ENCODE measurements around the gene CAB39L.
A peak's percentile ranks its signal among the peaks of the same experiment; 100 is the strongest.

The CAB39L gene

DNA sequence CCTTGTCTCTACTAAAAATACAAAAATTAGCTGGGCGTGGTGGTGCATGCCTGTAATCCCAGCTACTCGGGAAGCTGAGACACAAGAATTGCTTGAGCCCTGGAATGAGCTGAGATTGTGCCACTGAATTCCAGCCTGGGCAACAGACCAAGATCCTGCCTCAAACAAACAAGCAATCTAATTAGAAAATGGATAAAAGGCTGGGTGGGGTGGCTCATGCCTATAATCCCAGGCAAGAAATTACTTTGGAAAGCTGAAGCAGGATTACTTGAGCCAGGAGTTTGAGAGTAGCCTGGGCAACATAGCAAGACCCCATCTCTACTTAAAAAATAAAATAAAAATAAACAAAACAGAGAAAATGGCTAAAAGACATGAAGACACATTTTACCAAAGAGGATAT is 77.0 kb downstream of the CAB39L start:
- H3K27me3 ChIP-seq (ENCODE audit: control insufficient read depth, insufficient read depth, low read length), result no peaks in the 10 kb centered on the region

DNA sequence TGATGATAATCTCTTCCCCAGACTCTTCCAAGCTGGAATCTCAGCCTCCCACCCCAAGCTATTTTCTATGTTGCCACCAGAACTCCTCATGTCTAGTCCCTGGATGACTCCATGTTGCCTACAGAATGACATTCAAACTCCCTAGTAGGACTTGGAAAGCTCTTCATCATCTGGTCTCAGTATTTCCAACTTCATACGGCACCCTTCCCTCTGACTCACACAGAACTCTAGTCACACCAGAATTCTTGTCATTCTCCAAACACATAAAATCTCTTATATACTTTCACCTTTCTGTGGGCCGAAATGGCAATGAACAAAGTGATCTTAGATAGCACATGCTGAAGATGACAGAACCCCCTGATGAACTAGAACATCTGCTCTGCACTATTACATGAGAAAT is 86.2 kb downstream of the CAB39L start:
- H3K4me2 ChIP-seq (ENCODE audit: low read length), result peak overlapping the region; percentile 1
- no peaks in the 10 kb centered on the region for H3K36me3 ChIP-seq (ENCODE audit: insufficient read depth, low read length)
- no peak overlapping the region for H3K4me3 ChIP-seq (ENCODE audit: low read length)
- H3K27me3 ChIP-seq (ENCODE audit: control insufficient read depth, insufficient read depth, low read length), result no peaks in the 10 kb centered on the region
- peak overlapping the region; percentile 74 for H3K9ac ChIP-seq (ENCODE audit: low read depth, low read length)
- peaks cover 23% of the 10 kb centered on the region for H3K4me1 ChIP-seq (ENCODE audit: control insufficient read depth, insufficient read depth, low read length)
- no peaks in the 10 kb centered on the region for H3K9me3 ChIP-seq (replicated peaks; ENCODE audit: low read length)

More for the DNA sequence above, 77.0 kb downstream of the CAB39L start:
- Histone ChIP-seq H3K4me1 (ENCODE audit: control insufficient read depth, insufficient read depth, low read length) (no peaks in the 10 kb centered on the region), H3K4me2 (ENCODE audit: low read length) (no peak overlapping the region), H3K9me3 (replicated peaks; ENCODE audit: low read length) (no peaks in the 10 kb centered on the region), H3K9ac (ENCODE audit: low read depth, low read length) (no peak overlapping the region), H3K4me3 (ENCODE audit: low read length) (no peak overlapping the region), H3K36me3 (ENCODE audit: insufficient read depth, low read length) (no peaks in the 10 kb centered on the region)

DNA sequence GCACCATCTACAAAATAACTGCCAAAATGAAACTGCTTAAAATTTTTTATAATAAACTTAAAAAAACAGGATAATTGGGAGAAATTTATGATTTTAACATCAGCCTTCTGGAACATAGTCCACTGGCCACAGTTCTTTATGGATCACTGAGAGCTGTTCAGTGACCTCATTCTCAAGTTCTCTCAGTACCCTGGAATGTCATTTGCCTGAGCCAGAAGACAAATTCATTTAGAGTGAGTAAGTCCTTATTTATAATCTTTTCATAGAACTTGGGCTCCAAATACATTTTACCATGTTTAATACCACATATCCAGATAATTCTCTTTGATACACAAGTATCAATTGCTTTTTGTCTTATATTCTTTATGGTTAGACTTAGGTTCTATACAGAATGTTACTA is 87.6 kb downstream of the CAB39L start:
- H3K4me2 ChIP-seq (ENCODE audit: low read length), result peak overlapping the region; percentile 37
- no peaks in the 10 kb centered on the region for H3K27me3 ChIP-seq (ENCODE audit: control insufficient read depth, insufficient read depth, low read length)
- peak overlapping the region; percentile 14 for H3K4me3 ChIP-seq (ENCODE audit: low read length)
- H3K36me3 ChIP-seq (ENCODE audit: insufficient read depth, low read length), result no peaks in the 10 kb centered on the region
- peak overlapping the region; percentile 74 for H3K9ac ChIP-seq (ENCODE audit: low read depth, low read length)
- H3K4me1 ChIP-seq (ENCODE audit: control insufficient read depth, insufficient read depth, low read length), result peaks cover 23% of the 10 kb centered on the region
- no peaks in the 10 kb centered on the region for H3K9me3 ChIP-seq (replicated peaks; ENCODE audit: low read length)

DNA sequence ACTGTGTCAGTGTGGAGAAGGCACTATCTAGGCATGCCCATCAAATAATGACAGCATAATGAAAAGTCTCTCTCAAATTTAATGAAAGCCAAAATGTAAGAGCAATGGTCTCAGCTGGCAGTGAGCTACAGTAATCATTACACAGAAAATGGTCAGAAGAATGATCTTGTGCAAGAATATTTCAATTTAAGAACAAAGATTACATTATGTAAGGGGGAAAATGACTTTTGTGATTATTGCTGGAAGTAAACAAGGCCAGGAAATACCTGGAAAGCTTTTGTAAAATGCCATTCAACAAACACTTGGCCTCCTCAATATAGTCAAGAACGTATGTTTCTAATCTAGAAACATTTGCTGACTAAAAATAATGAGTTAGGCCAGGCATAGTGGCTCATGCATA is 89.1 kb downstream of the CAB39L start:
- Histone ChIP-seq H3K36me3 (ENCODE audit: insufficient read depth, low read length) (no peaks in the 10 kb centered on the region), H3K9me3 (replicated peaks; ENCODE audit: low read length) (no peaks in the 10 kb centered on the region), H3K4me1 (ENCODE audit: control insufficient read depth, insufficient read depth, low read length) (peaks cover 23% of the 10 kb centered on the region), H3K9ac (ENCODE audit: low read depth, low read length) (no peak overlapping the region), H3K27me3 (ENCODE audit: control insufficient read depth, insufficient read depth, low read length) (no peaks in the 10 kb centered on the region), H3K4me3 (ENCODE audit: low read length) (no peak overlapping the region), H3K4me2 (ENCODE audit: low read length) (no peak overlapping the region)

DNA sequence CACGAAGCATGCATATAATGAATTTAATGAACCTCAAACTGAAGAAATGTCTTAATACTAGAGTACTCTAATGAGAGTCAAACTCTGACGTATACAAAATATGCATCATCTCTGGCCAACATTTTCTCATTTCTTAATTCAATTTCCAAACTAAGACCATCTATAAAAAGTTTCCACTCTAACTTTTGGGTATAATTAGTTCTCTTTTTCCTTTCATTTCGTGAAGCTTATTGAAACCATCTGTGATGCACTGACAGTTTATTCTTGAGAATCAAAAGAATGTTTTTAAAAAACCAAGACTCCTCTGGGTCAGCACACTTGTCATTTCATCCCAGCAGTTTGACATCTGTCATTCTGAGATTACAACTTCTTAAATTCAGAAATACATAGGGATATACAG is 90.0 kb downstream of the CAB39L start:
- Histone ChIP-seq H3K9ac (ENCODE audit: low read depth, low read length) (no peak overlapping the region), H3K9me3 (replicated peaks; ENCODE audit: low read length) (no peaks in the 10 kb centered on the region), H3K4me1 (ENCODE audit: control insufficient read depth, insufficient read depth, low read length) (peaks cover 23% of the 10 kb centered on the region), H3K36me3 (ENCODE audit: insufficient read depth, low read length) (no peaks in the 10 kb centered on the region), H3K4me2 (ENCODE audit: low read length) (no peak overlapping the region), H3K4me3 (ENCODE audit: low read length) (no peak overlapping the region), H3K27me3 (ENCODE audit: control insufficient read depth, insufficient read depth, low read length) (no peaks in the 10 kb centered on the region)

DNA sequence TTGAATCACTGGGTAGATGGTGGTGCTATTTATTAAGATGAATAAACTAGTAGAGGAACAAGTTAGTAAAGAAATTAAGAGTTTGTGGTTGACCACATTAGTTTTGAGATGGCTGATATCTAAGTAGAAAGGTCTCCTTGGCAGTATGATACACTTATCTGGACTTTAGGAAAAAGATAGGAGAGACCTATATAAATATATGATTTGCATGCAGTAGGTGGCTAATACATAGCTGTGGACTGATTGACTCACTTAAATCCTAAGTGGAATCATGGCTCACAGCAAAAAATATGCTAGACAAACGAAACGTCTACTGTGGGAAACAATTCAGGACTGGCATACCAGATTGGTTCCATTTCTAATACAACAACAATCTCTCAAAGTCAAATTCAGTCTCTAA is 92.0 kb downstream of the CAB39L start:
- Histone ChIP-seq H3K9ac (ENCODE audit: low read depth, low read length) (peak overlapping the region; percentile 62), H3K4me1 (ENCODE audit: control insufficient read depth, insufficient read depth, low read length) (peaks cover 10% of the 10 kb centered on the region), H3K36me3 (ENCODE audit: insufficient read depth, low read length) (no peaks in the 10 kb centered on the region), H3K27me3 (ENCODE audit: control insufficient read depth, insufficient read depth, low read length) (no peaks in the 10 kb centered on the region), H3K4me3 (ENCODE audit: low read length) (no peak overlapping the region), H3K9me3 (replicated peaks; ENCODE audit: low read length) (no peaks in the 10 kb centered on the region), H3K4me2 (ENCODE audit: low read length) (peak overlapping the region; percentile 12)

DNA sequence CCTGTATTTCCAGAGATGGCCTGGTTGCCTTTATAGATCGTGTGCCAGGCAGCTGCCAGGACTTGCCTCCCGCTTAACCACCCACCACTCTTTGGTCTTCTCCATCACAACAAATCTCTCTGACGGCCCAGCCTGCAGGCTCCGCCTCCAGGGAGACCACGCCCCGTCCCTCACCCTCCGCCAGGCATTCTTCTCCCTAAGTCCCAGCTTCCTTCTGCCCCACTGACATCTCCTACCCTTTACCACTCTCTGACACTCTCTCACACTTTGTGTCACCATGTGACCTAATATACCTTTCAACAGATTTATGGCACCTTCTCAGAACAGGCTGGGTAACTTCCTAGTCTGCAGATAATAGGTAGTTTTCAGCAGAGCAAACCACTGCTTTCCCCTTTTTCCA is 95.1 kb downstream of the CAB39L start:
- Histone ChIP-seq H3K4me3 (ENCODE audit: low read length) (no peak overlapping the region), H3K36me3 (ENCODE audit: insufficient read depth, low read length) (no peaks in the 10 kb centered on the region), H3K27me3 (ENCODE audit: control insufficient read depth, insufficient read depth, low read length) (no peaks in the 10 kb centered on the region), H3K9ac (ENCODE audit: low read depth, low read length) (no peak overlapping the region), H3K4me2 (ENCODE audit: low read length) (no peak overlapping the region), H3K9me3 (replicated peaks; ENCODE audit: low read length) (no peaks in the 10 kb centered on the region), H3K4me1 (ENCODE audit: control insufficient read depth, insufficient read depth, low read length) (peaks cover 2% of the 10 kb centered on the region)

DNA sequence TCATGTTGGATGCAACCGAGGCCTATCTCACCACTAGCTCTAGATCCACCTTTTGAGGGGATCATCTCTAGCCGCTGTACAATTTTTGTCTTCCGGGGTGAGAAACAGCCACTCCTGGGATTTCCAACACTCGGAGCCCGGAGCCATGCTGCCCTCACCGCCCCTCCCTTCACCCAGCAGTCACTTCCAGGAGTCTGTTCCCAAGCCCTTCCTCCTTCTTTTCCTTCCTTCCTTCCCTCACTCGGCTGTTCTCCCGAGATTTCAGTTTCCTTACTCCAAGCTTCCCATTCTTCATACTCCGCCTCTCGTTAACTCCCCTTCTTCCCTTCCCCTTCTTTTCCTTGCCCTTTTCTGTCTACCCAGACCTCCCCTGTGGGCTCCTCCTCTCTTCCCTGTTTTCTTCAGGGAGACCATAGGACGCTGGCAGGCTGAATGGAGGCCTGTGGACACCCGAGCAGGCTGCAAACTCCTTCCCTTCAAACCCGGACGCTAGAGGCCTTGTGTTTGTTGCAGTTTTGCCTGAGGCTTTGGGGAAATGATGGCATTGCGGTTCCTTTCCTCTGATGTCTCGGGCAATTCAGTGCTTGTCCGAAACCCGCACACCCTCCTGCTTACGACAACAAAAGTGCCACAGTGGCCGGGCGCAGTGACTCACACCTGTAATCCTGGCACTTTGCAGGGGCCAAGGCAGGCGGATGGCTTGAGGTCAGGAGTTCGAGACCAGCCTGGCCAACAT is 96.0 kb downstream of the CAB39L start:
- H3K36me3 ChIP-seq (ENCODE audit: insufficient read depth, low read length), result no peaks in the 10 kb centered on the region
- no peaks in the 10 kb centered on the region for H3K9me3 ChIP-seq (replicated peaks; ENCODE audit: low read length)
- peaks cover 8% of the 10 kb centered on the region for H3K4me1 ChIP-seq (ENCODE audit: control insufficient read depth, insufficient read depth, low read length)
- no peaks in the 10 kb centered on the region for H3K27me3 ChIP-seq (ENCODE audit: control insufficient read depth, insufficient read depth, low read length)
- H3K4me3 ChIP-seq (ENCODE audit: low read length), result no peak overlapping the region
- H3K4me2 ChIP-seq (ENCODE audit: low read length), result no peak overlapping the region
- no peak overlapping the region for H3K9ac ChIP-seq (ENCODE audit: low read depth, low read length)

DNA sequence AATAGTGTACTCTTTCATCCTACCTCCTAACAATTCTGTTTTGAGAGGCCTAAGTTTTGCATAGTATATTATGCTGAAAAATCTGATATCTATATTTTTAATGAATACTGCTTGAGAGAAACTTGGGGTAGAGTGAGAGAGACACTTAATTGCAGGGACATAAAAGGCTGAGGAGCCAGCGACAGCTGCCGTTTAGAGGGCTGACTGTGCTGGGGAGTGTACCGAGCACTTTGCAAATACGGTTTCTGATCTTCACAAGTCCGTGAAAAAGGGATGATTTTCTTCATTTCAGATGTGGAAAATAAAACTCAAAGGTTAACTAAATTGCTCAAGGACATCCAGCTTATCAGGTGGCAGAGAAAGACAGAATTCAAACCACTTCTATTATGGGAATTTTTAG is 97.4 kb downstream of the CAB39L start:
- Histone ChIP-seq H3K9me3 (replicated peaks; ENCODE audit: low read length) (no peaks in the 10 kb centered on the region), H3K4me2 (ENCODE audit: low read length) (peak overlapping the region; percentile 12), H3K4me1 (ENCODE audit: control insufficient read depth, insufficient read depth, low read length) (peaks cover 8% of the 10 kb centered on the region), H3K36me3 (ENCODE audit: insufficient read depth, low read length) (no peaks in the 10 kb centered on the region), H3K9ac (ENCODE audit: low read depth, low read length) (no peak overlapping the region), H3K4me3 (ENCODE audit: low read length) (no peak overlapping the region), H3K27me3 (ENCODE audit: control insufficient read depth, insufficient read depth, low read length) (no peaks in the 10 kb centered on the region)

DNA sequence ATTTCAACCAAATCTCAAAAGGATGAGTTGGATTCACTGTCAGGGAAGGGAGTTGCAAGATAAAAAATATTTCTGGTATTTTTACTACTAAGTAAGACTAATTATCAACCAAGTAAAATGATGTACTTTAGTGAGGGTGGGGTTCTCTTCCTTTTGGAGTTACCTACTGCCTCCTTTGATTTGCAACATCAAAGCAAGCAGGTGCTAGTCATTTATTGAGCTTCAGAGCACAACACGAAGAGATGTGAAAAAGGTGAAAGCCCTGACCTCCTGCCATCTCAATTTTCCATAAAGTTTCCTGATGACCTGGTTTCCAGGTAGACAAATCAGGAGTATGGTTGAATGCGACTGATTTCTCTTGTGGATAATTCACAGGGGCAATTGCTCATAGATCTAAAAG is 100.1 kb downstream of the CAB39L start:
- Histone ChIP-seq H3K4me1 (ENCODE audit: control insufficient read depth, insufficient read depth, low read length) (peaks cover 8% of the 10 kb centered on the region), H3K36me3 (ENCODE audit: insufficient read depth, low read length) (no peaks in the 10 kb centered on the region), H3K27me3 (ENCODE audit: control insufficient read depth, insufficient read depth, low read length) (no peaks in the 10 kb centered on the region), H3K9ac (ENCODE audit: low read depth, low read length) (no peak overlapping the region), H3K4me3 (ENCODE audit: low read length) (no peak overlapping the region), H3K9me3 (replicated peaks; ENCODE audit: low read length) (no peaks in the 10 kb centered on the region), H3K4me2 (ENCODE audit: low read length) (no peak overlapping the region)

DNA sequence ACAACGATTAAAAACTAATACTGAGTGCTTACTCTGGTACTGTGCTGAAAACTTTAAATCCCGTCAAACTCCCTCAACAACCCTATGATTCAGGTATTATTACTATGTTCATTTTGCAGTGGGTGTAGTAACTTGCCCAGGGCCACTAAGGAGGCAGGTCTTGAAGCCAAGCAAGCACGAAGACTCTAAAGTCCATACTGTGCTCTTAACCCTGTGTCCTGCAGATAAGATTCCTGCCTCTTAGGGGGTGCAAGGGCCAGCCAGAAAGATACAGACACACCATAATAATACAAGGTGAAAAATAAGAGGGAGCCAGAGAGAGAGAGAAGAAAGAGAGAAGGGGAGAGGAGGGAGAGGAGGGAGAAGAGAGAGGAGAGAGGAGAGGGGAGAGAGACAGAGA is 100.6 kb downstream of the CAB39L start:
- Histone ChIP-seq H3K4me3 (ENCODE audit: low read length) (no peak overlapping the region), H3K27me3 (ENCODE audit: control insufficient read depth, insufficient read depth, low read length) (no peaks in the 10 kb centered on the region), H3K36me3 (ENCODE audit: insufficient read depth, low read length) (no peaks in the 10 kb centered on the region), H3K9ac (ENCODE audit: low read depth, low read length) (no peak overlapping the region), H3K9me3 (replicated peaks; ENCODE audit: low read length) (no peaks in the 10 kb centered on the region), H3K4me1 (ENCODE audit: control insufficient read depth, insufficient read depth, low read length) (peaks cover 8% of the 10 kb centered on the region), H3K4me2 (ENCODE audit: low read length) (no peak overlapping the region)

DNA sequence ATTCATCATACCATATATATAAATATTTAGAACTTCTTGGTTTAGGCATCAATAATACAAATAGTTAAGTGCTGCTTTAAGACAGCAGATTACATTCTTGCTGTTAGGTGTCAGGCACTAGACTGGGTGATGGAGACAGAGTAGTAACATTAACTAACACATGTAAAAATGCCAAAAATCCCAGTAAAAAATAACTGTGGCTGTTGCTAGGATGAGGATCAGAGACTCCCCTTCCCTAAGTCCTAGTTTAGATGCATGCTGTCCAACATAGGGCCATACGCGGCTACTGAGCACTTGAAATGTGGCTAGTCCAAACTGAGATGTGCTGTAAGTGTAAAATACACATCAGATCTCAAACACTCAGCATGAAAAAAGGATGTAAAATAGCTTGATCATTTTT is 101.4 kb downstream of the CAB39L start:
- no peak overlapping the region for H3K9ac ChIP-seq (ENCODE audit: low read depth, low read length)
- H3K4me2 ChIP-seq (ENCODE audit: low read length), result no peak overlapping the region
- no peaks in the 10 kb centered on the region for H3K27me3 ChIP-seq (ENCODE audit: control insufficient read depth, insufficient read depth, low read length)
- no peak overlapping the region for H3K4me3 ChIP-seq (ENCODE audit: low read length)
- H3K4me1 ChIP-seq (ENCODE audit: control insufficient read depth, insufficient read depth, low read length), result peaks cover 8% of the 10 kb centered on the region
- no peaks in the 10 kb centered on the region for H3K36me3 ChIP-seq (ENCODE audit: insufficient read depth, low read length)
- H3K9me3 ChIP-seq (replicated peaks; ENCODE audit: low read length), result no peaks in the 10 kb centered on the region
